ENCODE results near the gene HOXA7.

Gene HOXA7

DNA sequence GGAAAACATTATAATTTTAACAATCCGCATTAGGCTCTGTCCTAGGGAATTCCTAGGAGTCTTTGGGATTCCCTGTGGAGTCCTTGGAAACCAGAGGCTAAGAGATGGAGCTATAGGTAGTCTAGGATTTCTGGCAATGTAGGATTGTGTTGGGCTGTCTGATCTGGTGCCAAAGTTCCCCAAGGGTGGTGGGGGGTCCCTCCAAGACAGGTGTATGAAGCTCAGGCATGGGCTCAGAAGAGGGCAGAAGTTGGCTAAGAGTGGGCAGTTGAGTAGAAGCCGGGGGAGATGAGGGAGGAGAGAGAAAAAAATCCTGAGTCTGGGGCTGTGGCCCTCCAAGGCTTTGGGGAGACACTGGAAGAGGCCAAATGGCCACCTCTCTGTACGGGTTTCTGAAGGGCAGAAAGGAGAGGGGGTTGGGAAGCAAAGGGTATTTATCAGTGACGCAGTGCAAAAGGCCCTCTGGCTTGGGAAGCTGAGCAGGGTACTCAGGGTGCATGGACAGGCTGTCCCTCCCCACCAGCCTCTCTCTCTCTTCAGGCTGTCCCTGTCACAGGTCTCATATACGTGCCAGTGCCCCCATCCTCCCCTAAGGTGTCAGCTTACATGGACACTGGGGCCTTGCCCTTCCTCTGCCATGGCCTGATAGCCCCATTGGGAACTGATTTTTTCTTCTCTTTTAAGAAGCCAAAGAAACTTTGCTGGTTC, 9.8 kb downstream of the HOXA7 start:
- no peak for DNase-seq

DNA sequence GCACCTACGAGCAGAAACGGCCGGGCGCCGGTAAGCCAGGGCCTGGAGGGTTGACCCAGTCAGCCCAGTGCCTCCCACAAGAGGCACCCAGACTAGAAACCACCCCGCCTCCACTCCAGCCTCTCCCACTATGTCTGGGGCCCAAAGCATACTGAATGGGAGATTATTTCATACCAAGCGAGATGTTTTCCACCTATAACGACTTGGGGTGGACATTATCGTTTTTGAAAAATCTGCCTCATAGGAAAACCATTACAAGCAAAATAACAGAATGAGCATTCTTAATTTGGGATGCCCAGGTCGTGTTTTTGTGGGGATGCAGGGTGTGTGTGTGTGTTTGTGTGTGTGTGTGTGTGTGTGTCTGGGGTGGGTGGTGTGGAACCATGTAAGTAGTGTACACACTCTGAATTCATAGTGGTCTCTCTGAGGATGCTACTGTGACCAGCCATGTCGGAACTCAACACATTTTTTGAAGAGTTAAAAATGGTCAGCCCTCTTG, 10.5 kb downstream of the HOXA7 start:
- DNase-seq: no peak

DNA sequence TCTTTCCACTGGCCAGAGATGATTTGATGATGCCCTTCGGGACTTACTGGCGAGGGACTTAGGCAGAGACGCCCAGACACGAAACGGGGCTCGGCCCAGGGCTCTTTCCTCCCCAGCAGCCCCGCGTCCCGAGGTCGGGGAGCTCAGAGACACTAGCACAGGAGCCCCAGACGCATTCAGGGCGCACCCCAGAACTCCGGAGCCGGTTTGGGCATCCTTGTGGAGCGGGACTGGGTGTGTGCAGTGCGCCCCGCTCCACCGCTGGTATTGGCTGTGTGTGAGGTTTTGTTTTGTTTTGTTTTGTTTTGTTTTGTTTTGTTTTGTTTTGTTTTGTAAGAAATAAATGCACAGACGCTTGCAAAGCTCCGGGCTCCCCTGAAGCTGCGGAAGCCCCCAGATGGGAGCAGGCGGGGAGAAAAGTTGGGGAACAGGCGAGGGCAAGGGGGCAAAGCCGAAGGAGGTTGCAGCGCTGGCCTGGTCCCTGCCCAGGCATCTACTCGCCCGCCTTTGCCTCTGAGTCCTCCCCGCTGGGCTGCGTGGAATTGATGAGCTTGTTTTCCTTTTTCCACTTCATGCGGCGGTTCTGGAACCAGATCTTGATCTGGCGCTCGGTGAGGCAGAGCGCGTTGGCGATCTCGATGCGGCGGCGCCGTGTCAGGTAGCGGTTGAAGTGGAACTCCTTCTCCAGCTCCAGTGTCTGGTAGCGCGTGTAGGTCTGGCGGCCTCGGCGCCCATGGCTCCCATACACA, 11.1 kb downstream of the HOXA7 start:
- DNase-seq: no peak

GRCh38 chr7:27144781-27145164, 11.7 kb downstream of the HOXA7 start:
- no peak for DNase-seq

GRCh38 chr7:27143950-27144780, 12.3 kb downstream of the HOXA7 start:
- DNase-seq: no peak

DNA sequence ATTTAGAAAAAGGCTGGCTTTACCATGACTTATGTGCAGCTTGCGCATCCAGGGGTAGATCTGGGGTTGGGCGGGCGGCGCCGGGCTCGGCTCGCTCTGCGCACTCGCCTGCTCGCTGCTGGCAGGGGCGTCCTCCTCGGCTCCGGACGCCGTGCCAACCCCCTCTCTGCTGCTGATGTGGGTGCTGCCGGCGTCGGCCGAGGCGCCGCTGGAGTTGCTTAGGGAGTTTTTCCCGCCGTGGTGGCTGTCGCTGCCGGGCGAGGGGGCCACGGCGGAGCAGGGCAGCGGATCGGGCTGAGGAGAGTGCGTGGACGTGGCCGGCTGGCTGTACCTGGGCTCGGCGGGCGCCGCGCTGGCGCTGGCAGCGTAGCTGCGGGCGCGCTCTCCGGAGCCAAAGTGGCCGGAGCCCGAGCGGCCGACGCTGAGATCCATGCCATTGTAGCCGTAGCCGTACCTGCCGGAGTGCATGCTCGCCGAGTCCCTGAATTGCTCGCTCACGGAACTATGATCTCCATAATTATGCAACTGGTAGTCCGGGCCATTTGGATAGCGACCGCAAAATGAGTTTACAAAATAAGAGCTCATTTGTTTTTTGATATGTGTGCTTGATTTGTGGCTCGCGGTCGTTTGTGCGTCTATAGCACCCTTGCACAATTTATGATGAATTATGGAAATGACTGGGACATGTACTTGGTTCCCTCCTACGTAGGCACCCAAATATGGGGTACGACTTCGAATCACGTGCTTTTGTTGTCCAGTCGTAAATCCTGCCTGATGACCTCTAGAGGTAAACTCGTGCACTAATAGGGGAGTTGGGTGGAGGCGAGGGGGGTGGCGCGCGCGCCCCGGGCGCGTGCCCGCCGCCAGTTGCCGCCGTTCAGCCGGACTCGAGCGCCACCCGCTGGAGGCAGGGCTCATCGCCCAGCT, 13.2 kb downstream of the HOXA7 start, which contains the start of gene HOXA5:
HOXA5 (minus strand) TSS at position 659 of the 927 bp plus-strand sequence; CDS start at position 585, 74 bp downstream.
- DNase-seq: no peak

DNA sequence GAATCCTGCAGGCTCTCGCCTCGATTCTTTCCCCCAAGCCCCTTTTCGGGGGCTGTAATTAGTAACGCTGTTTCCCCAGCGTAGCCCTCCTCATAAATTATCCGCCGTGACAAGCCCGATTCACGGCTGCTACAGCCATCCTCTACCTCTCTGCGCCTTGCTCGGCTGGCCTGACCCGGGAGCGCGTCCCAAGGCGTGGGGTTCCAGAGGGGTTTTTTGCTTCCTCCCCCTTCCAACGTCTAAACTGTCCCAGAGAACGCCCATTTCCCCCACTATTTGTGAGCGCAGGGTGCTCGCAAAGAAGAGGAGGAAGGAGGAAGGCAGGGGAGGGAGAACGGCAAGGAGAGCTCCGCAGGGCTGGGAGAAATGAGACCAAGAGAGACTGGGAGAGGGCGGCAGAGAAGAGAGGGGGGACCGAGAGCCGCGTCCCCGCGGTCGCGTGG, 13.9 kb downstream of the HOXA7 start:
- DNase-seq: no peak

- DNase-seq: no peak
Measured at GRCh38 chr7:27141923-27142579, 14.4 kb downstream of the HOXA7 start.

DNA sequence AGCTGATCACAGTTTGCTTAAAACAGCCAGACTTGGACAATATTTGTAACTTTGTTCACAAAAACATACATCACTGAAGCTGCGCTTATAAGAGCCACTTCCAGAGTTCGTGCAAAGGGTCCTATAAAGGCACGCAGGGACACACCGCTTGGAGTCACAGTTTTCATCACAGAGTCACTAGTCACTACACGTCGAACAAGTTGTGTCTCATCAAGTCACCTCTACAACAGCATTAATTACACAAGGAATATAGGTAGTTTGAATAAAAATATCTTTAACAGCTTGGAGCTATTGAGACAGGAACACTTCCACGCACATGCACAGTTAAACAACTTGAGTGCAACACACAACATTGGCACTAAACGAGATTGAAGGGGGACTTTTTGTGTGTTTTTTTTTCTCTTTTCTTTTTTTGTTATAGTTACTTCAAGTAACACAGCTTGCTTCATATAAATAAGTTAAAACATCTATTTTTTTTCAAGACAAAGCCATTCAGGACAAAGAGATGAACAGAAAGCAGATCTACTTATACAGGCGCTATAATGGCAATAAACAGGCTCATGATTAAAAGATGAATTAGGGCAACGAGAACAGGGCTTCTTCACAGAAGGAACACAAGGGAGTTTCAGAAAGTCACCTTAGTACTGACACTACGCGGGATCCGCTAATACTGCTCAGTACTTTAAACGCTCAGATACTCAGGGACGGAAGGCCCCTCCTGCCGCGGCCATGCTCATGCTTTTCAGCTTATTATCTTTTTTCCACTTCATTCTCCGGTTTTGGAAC, 15.1 kb downstream of the HOXA7 start:
- no peak for DNase-seq

DNA sequence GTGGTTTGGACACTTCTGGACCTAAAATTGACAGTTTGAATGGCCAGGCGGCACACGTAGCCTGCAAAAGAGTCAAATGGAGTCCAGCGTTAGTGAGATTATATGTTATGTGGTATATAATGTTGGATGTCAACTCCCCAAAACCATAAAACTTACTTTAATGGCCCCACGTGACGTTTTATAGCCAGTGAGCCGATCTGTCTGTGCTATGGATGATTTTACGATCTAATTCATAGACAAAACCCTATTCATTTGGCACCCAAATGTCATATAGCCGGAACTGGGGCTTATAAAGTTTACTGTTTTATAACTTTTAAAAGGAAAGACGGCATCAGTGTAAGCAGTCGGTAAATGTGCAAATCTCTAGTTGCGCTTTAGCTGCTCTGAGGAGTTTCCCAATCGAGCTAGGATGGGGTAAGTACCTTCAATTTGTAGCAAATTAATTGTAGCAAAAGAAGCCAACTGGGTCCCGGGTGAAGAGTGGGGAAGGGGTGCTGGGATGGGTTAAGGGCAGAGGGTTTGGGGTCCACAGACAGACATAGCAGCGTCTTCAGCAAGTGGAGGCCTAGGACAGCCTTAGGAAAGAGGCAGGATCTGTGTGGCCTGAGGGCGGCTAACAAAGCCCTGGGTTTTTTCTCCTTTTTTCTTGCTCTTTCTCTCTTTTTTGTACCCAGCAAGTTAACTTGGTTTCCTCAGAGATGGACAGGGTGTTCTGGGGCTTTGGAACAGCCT, 16.2 kb downstream of the HOXA7 start:
- DNase-seq: no peak

DNA sequence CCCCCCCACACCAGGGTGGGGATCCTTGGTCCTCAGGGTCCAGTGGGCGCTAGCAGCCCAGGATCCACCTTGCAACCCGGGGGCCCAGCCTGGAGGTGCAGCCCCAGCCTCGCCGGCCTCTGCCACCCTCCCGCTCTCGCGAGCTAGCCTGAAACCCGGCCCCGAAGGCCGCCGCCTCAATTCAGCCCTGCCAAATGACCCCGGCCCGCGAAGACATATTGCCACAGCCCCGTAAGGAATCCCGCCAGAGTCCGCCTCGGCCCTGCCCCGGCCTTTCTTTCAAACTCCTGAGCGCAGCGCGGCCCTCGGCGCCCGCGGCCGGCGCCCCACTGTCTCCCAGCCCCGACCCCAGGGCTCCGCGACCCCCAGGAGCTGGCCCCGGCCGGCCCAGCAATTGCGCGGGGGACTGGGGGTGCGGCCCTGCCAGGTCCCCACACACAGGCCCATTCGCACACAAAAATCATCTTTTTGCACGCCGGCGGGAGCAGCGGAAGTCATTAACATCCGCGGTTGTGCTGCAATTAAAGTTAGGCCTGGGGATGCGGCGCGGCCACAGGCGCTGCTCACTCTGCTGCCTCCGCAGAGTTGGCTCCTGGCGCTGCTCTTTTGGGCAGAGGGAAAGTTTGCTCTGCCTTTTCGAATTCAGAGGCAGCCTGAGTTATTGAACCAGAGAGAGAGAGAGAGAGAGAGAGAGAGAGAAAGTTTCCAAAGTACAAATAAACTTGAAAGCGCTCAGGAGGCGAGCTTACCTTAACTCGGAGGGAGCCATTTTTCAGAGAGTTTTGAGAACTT, 16.9 kb downstream of the HOXA7 start:
- no peak for DNase-seq

GRCh38 chr7:27138985-27139333, 17.5 kb downstream of the HOXA7 start:
- DNase-seq: no peak

GRCh38 chr7:27138472-27138871, 18.0 kb downstream of the HOXA7 start:
- no peak for DNase-seq

DNA sequence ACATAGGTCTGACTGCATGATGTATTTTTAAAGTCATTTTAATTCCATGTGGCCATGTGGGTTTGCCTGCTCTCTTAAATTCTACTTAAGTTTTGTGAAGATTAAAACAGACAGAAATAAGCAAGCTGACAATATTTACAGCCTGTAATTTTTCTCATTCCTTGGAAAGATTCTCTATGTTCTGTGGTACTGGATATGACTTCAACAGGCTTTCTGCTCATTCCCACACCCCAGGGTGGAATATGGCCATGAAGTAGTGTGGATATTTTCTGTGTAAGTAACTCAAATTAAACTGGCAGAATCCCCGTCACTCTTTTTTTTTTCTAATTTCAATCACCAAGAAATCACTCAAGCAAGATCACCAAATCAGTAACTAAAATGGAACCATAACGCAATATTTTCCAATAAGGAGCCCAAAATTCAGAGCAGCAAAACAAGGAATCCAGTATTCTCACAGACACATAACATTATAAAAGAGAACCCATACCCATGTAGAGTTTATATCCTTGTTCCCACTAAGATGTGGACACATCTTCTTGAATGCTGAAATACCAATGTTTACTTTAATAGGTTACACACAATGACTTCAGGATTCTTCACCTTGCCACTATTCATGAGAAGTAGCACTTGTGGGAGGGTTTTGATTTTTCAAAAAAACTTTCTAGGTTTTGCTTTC, 18.7 kb downstream of the HOXA7 start:
- no peak for DNase-seq

GRCh38 chr7:27134392-27134791, 22.1 kb downstream of the HOXA7 start:
- DNase-seq: no peak

- DNase-seq: peak; percentile 5
Measured at GRCh38 chr7:27133409-27134231, 22.9 kb downstream of the HOXA7 start.

DNA sequence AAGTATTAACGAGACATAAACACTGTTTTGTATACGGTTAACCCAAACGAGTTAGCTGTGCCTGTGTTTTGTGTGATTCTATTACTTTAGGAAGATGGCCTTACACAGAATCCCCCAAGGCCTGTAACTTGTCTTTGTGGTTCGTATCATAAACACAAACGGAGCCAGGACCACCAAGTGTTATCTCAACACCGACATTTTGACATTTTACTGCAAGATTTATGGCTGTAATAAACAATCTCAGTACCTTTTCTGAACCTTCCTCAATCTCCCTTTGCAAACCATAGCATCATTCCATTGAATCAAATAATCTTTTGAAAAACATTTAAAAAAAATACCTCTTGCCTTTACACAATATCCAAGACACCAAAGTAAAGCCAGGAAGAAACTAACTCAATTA, 23.5 kb downstream of the HOXA7 start:
- no peak for DNase-seq

- no peak for DNase-seq
Measured at GRCh38 chr7:27132214-27132613, 24.3 kb downstream of the HOXA7 start.
